Adrenal gland (tissue), 5 donors: ENCODE measurements around the gene MEIS3.

Source experiments
- CTCF ChIP-seq, 6 experiments: fragments of 450-650 bp in 4 of 6; fragments of 200-600 bp in 2 of 6; sonication (generic) in 1 of 6; IDR thresholded peaks; 1 replicate in 5 of 6; 2 replicates in 1 of 6; pipeline versions ENCODE4 v1.5.1 to v1.8.0; 2016 to 2021; ENCODE audit warnings: antibody characterized with exemption in 6 of 6, mild to moderate bottlenecking in 2 of 6, moderate library complexity in 1 of 6
- POLR2A ChIP-seq, 2 donors: fragments of 450-650 bp; IDR thresholded peaks; one replicate each; pipeline ENCODE4 v1.6.1; 2017; ENCODE audit warnings: antibody characterized with exemption in 2 of 2, mild to moderate bottlenecking in 2 of 2, moderate library complexity in 1 of 2
- donor health status: DM: no; HTN: no; CAD: no.

- no peak for TF ChIP-seq CTCF (IDR thresholded peaks at IDR 0.05)
- TF ChIP-seq POLR2A (IDR thresholded peaks at IDR 0.05), result no peak
These were observed 666 bp downstream of the MEIS3 start for GRCh38 chr19:47418692-47419029.
